SKM-1 (cell line): ENCODE measurements around the gene YPEL1.
"Not testable (repeated sequence)": the region's sequence is repeated elsewhere in the genome, so short reads cannot be mapped to it uniquely, and the experiment has no call there.

ENCODE experiments used
- DNase-seq: peaks from one replicate; lab custom pipeline; 2025; ENCODE audit not compliant: unreplicated experiment; lab: John Stamatoyannopoulos, UW

Gene YPEL1

DNA sequence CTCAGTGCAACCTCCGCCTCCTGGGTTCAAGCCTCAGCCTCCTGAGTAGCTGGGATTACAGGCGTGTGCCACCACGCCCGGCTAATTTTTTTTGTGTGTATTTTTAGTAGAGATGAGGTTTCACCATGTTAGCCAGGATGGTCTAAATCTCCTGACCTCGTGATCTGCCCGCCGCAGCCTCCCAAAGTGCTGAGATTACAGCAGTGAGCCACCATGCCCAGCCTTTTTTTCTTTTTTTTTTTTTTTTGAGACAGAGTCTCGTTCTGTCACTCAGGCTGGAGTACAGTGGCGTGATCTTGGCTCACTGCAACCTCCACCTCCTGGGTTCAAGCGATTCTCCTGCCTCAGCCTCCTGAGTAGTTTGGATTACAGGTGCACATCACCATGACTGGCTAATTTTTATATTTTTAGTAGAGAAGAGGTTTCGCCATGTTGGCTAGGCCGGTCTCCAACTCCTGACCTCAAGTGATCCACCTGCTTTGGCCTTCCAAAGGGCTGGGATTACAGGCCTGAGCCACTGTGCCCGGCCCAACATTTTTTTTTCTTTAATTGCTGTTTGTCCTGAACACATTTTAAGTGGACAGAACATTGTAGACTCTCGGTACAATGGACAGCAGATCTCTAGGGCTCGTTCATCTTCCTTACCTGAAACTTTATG is 14.3 kb downstream of the YPEL1 start:
- DNase-seq, result not testable (repeated sequence)

DNA sequence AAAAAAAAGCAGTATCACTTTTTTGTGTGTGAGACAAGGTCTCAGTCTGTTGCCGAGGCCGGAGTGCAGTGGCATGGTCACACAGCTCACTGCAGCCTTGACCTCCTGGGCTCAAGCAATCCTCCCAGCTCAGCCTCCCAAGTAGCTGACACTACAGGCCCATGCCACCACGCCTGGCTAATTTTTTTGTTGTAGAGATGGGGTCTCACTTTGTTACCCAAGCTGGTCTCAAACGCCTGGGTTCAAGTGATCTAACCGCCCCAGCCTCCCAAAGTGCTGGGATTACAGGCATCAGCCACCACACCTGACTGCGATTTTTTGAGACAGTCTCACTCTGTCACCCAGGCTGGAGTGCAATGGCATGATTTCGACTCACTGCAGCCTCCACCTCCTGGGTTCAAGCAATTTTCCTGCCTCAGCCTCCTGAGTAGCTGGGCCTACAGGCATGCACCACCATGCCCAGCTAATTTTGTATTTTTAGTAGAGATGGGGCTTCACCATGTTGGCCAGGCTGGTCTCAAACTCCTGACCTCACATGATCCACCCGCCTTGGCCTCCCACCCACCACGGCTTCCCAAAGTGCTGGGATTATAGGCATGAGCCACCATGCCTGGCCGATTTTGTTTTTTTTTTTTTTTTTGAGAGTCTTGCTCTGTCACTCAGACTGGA is 15.3 kb downstream of the YPEL1 start:
- not testable (repeated sequence) for DNase-seq

DNA sequence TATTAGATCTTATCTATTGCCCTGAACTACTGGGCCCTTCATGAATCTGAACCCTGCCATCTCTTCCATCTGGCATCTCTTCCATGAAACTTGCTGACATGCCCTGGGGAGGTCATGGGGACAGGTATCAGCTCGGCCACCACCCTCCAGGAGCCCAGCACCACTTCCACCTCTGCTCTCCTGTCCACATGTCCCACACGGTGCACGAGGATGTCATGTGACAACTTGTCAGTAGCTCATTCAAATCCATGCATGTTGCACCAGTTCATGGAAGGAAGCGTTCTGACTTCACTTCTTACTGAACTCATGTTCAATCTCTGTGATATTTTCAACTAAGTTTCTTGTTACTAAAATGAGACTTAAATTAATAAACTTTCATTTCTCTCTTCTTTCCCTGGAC is 16.6 kb downstream of the YPEL1 start:
- DNase-seq, result no peak

DNA sequence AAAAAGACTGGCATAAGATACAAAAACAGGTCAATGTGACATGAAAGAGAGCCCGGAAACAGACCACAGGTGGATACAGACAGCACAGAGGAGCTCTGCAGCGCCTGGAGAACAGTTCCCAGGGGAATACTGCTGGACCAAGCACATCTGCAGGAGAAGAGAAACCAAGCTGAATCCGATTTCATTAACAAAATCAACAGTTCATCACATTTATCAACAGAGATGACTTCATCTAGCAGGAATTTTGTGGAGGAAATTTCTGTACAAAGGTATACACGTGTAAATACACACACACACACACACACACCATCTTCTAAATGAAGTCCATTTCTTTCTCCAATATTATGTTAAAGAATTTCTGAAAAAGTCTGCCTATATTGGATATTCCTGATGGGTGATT is 17.1 kb downstream of the YPEL1 start:
- DNase-seq, result no peak

DNA sequence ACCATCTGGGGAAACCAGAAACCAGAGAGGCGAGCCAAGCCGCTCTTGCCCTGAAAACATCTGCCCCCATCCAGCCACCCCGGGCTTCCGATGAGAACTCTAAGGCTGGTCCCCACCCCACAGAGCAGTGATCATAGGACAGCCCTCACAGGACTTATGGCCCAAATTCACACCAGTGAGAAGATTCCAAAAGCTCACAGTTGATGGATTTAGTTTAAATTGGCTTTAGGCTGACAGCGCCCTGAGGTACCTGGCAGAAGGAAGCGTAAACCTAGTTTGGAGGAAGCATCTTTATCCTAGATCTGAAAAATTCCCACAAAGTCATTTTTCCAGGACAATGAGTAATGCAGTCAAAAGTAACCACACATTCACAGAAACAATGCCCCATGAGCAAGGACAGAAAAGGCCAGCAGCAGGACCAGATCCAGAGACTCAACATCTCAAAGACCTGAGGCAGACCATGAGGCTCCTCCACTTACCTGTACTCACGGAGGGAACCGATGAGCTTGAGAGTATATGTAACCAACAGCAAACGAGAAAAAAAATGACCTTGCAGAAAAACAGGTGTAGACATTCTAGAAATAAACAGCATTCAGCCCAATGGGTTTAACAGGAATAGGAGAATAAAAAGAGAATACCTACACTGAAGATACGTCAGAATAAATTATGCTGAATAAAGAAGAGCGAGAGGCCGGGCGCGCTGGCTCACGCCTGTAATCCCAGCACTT is 19.0 kb downstream of the YPEL1 start:
- DNase-seq, result not testable (repeated sequence)

DNA sequence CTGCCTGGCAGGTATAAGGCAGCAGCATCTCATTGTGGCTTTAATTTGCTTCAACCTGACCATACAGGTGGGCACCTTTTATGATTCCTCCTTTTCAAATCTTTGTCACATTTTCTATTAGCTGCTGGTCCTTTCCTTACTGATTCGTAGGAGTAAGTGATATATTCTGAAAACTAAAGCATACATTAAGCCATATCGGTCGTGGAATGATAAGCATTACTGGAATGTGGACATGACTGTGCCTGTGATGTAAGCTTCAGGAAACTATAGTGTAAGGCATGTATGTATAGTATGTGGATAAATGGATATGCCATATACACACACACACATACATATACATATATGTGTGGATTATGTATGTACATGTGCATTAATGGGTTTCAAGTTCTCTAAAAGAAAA is 20.8 kb downstream of the YPEL1 start:
- no peak for DNase-seq

DNA sequence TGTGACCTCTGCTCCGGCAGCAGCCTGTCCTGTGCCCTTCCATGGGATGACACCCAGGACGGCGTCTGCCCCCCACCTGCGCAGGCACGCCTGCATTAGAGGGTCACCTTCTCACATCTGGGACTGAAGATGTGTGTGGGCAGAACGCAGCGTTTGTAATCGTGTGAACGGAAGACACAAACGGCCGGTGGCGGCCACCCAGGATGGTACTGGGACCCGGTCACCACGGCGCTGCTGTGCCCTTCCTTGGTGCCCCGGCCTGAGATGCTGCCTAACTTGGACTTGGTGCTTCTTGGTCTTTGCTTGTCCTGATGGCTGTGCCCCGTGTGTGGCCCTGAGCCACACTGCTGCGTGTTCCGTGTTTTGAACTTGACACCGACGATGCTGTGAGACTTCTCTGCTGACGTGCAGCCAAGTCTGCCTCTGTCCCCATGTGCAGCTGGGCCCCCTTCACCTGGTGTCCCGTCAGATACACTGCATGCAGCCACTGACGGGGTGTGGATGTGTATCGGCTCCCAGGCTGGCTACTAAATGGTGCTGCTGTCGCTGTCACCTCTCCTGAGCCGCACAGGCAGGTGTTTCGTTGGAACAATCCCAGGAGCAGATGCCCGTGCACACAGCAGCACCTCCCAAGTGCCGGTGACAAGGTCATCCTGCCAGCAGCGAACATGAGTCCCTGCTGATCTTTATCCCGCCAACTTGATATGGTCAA is 21.4 kb downstream of the YPEL1 start:
- no peak for DNase-seq

DNA sequence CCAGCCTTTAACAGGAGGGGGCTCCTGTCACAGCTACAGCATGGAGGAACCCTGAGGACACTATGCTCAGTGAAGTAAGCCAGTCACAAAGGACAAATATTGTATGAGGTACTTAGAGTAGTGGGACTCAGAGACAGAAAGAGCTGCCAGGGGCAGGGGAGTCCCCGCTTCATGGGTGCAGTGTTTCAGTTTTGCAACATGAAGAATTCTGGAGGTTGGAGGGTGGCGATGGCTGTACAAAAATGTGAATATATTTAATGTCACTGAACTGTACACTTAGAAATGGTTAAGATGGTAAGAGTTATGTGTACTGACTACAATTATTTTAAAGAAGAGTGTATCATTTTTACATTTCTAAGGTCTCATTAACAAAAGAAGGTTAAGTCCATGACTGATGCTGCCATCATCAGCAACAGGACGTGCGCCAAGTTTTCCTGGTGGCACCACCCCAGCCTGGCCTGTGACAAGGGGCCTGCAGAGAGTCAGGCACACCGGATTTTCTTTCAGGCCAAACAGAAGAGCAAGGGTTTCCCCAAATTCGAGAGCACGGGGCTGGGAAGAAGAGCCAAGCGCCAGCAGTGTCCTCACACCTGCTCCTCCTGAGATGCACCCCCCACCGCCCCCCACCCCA is 22.1 kb downstream of the YPEL1 start:
- DNase-seq, result no peak

DNA sequence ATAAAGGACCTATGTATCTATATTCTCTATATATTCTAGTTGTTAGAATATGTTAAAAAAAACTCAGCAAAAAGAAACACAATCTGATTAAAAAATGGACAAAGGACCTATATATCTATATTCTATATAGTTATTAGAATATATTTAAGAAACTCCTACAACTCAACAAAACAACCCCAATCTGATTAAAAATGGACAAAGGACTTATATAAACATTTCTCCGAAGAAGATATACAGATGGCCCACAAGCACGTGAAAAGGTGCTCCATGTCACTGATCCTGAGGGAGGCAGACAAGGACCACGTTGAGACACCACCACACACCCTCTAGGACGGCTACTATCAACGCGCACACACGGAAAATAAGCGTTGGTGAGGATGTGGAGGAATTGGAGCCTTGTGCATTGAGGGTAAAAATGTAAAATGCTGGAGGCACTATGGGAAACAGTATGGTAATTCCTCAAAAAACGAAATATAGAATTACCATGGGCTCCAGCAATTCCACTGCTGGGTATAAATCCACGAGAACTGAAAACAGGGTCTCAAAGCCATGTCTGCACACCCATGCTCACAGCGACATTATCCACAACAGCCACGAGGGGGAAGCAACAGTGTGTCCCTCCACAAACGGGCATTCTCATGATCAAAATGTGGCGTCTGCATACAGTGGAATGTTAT is 22.7 kb downstream of the YPEL1 start:
- peak; percentile 64 for DNase-seq

DNA sequence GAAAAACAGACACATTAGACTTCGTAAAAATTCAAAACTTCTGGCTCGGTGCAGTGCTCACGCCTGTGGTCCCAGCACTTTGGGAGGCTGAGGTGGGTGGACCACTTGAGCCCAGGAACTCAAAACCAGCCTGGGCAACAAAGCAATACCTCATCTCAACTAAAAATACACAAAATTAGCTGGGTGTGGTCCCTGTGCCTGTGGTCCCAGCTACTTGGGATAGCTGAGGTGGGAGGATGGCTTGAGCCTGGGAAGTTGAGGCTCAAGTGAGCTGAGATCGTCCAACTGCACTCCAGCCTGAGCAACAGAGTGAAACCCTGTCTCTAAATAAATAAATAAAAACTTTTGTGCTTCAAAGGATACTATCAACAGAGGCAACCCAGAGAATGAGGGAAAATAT is 23.7 kb downstream of the YPEL1 start:
- no peak for DNase-seq

DNA sequence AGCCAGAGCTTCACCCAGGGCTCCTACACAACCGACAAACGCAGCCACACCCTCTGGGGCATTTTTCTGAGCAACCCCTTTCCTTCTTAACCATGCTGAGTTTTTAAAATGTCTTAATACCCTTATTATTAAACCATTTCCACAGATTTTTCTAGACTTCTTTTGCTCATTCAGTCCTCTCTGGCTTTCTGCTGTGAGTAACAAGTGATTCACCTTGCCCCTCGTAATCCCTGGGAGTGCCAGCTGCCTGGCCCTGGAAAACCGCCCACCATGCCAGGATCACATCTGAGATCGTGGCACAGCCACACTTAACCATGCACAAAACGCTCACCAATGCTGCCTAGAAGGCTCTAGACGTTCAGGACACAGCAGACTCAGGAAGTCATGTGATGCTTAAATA is 25.4 kb downstream of the YPEL1 start:
- no peak for DNase-seq

DNA sequence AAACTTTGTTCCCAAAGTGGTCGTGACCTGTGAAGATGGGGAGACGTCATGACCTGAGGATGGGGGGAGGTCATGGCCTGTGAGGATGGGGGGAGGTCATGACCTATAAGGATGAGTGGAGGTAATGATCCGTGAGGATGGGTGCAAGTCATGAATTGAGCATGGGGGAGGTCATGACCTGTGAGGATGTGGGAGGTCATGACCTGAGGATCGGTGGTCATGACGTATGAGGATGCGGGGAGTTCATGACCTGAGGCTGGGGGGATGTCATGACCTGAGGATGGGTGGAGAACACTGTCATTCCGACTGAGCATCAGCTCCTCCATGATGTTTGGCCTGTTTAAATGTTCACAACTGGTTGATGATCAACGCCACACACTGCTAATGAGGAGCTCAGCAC is 25.9 kb downstream of the YPEL1 start:
- no peak for DNase-seq

DNA sequence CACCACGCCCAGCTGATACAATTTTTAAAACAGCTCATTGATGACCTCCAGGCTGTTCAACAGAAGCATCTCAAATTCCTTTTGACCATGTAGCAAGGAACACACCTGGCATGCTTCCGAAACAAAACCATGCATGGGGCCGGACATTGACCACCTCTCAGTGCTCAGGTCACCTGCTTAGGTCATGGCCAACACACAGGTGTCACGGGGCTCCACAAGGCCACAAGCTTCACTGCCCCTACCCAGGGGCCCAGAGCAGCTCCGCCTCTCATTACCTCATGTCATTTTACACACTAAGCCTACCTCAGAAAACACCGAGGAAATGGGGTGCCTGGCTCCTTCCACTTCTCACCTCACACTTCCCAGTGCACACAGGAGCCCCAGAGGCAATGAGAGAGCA is 26.6 kb downstream of the YPEL1 start:
- DNase-seq, result no peak

DNA sequence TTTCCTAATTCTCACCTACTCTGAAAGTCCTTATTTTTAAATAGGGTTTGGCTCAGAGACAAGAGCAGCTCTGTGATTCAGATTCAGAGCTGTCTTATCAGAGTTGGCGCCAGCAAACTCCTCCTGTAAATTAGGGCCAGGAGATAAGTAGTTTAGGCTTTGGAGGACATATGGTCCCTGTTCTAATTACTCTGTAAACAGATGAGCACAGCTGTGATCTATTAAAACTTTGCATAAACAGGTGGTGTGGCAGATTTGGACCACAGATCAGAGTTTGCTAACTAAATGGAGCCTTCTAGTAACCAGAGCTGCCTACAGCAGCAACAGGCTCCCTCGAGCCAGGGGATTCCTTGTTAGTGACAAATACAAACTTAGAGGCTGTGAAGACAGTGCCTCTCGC is 27.9 kb downstream of the YPEL1 start:
- DNase-seq, result no peak

DNA sequence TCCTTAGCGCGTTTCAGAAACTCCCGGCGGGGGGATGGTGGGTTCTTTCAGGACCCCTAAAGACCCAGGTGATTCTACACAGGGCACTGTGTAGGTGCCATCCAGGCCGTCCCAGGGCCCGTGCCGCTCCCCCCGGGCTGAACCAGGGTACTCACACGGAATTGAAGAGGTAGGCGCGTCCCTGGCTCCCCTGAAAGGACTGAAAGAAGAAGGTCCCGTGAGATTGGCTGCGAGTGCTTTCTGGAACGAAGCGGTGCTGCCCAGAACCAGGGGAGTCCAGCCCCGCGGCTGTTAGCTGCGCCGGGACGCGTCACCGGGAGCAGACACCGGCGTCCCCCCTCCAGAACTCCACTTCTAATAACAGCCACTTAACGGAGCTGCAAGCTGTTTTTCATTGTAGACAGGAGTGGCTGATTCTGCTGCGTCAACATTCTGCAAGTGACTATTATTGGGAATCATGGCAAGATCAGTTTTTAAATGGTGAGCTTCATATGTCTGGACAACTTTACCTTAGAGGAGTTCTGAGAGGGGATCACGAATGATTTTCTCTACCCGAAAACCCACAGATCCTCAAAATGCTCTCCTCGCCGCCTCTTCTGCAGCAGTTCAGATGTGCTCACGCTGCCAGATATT is 31.8 kb downstream of the YPEL1 start:
- DNase-seq, result no peak

DNA sequence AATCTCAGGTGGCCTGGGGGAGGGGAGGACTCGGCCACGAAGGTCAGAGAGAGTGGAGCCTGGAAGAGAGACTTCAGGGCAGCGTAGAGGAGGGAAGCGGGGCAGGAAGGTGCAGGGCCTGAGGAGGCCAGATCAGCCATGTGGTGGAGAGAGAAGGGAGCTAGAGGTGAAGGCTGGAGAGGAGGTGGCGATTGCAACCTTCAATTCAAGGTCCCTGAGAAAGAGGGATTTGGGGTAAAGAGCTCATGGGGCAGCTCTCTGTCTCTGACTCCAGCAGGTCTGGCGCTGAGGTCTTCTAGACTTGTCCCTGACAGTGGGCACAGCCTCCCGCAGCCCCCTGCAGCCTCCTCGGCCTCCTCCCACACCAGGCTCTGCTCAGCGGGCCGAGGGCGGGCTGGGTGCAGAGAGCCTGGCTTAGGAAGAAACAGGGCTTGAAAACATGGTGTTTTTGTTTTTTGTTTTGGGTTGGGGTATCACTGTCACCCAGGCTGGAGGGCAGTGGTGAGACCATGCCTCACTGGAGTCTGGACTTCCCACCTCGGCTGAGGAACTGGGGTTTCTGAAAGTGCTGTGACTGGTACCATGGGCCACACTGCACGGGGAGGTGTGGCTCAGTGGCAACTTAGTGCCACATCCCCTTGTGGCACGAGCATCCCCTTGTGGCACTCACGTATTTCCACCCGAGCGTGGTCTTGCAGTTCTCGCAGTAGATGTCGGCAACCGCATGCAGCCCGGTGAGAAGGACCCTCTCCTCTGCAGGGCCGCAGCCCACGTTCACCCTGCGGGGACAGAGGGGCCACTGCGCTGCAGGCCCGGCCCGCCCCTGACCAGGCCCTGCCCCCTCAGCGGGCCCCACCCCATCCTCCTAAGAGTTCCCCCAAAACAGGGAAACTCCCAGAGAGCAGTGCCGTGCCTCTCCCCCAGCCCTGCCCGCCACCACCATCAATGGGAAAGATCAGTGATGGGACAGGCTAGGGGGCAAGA is 32.6 kb downstream of the YPEL1 start:
- no peak for DNase-seq

DNA sequence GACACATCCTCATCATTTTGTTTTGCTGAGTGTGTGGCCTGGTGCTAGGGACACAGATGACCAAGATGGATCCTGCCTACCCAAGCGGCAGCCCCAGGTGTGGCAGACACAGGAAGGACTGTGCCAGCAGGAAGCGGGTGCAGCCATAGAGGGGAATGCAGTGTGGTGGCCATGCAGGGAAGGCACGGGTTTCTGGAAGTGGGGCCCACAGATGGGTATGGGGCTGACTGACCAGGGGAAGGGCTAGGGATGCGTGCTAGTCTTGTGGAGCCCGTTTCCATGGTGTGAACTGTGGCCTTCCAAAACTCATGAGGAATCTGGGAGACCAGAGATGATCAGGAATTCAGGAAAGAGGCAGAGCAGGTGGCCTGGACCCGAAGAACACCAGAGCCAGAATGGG is 33.5 kb downstream of the YPEL1 start:
- no peak for DNase-seq

DNA sequence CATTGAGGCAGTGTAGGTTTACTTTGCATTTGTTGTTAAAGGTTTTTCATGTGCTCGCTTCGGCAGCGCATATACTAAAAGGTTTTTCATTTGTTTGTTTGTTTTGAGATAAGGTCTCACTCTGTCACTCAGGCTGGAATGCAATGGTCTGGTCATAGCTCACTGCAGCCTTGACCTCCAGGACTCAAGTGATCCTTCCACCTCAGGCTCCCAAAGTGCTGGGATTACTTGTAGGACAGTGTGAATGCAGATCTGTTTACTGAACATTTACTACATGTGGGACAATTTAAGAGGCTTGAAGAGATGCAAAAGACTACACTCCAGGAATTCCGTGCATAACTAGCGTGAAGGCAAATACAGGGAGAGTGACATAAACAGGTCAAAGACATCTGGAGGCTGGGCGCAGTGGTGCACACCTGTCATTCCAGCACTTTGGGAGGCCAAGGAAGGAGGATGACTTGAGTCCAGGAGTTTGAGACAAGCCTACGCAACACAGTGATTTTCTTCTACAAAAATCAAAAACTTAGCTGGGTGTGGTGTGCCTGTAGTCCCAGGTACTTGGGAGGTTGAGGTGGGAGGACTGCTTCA is 34.1 kb downstream of the YPEL1 start:
- DNase-seq, result no peak

DNA sequence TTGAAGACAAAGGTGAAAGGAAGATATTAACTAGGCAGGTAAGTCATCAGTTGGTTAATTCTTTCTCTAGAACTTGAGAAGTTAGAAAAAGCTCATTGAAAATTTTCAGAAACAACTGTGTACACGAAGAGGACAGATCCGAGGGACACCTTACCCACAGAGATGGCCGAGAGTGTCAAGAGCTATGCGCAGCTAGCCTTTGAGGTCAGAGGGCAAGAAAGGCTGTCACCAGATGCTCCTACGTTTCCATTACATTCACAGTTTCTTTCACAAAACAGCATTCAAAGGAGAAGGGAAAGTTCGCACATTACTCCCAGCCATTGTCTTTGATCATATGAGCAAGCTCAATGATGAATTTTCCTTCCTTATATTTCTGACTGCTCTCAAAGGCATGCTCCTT is 34.8 kb downstream of the YPEL1 start:
- no peak for DNase-seq
